ENCODE measurements around the gene GFAP. TPM values are rescaled to one million over a fixed set of nuclear protein-coding genes. Genes with fewer than 3 reads are reported as not detected.
A peak's percentile ranks its signal among the peaks of the same experiment; 100 is the strongest.

The GFAP gene
- total RNA-seq, 2 experiments from 2014 or later: not detected

GRCh38 chr17:44940317-44940716 is 25.0 kb upstream of the GFAP start:
- DNase-seq (no peak), ATAC-seq (ENCODE audit: poor library complexity) (no peak)
- CTCF ChIA-PET: no interaction called here
- intact Hi-C loops (cut with DNase I, micrococcal nuclease): no loop called here
- no peak overlapping the region for H3K4me3 Mint-ChIP-seq
- H3K27ac ChIP-seq (ENCODE audit: low read depth in 1 of 2, low read length in 2 of 2): no peak overlapping the region
- no peaks in the 10 kb centered on the region for H3K27me3 Mint-ChIP-seq
- POLR2A ChIA-PET: no interaction called here
- no peaks in the 10 kb centered on the region for H3K27me3 ChIP-seq (ENCODE audit: control insufficient read depth in 1 of 2, insufficient read depth in 2 of 2, low read length in 2 of 2)
- no peaks in the 10 kb centered on the region for H3K36me3 ChIP-seq (ENCODE audit: insufficient read depth, low read length)
- H3K36me3 Mint-ChIP-seq (ENCODE audit: low read depth): no peaks in the 10 kb centered on the region
- no peak overlapping the region for H3K27ac Mint-ChIP-seq
- peaks cover 2% of the 10 kb centered on the region for H3K9me3 Mint-ChIP-seq
- TF ChIP-seq CTCF (IDR thresholded peaks at IDR 0.05): no peak
- H3K4me3 ChIP-seq (ENCODE audit: low read length): no peak overlapping the region
- peaks cover 3% of the 10 kb centered on the region for H3K4me1 ChIP-seq (ENCODE audit: insufficient read depth, low read length)
- H3K9me3 ChIP-seq (ENCODE audit: control insufficient read depth in 1 of 2, insufficient read depth in 1 of 2, low read length in 2 of 2): no peaks in the 10 kb centered on the region
- no peaks in the 10 kb centered on the region for H3K4me1 Mint-ChIP-seq (ENCODE audit: low read depth)

- ChIA-PET POLR2A (no interaction called here), CTCF (interaction anchor here (0.5 kb wide), 1 partner anchor 18 kb away, joined by 3 read pairs; no protein-coding TSS in a partner anchor)
- H3K36me3 ChIP-seq (ENCODE audit: insufficient read depth, low read length): no peaks in the 10 kb centered on the region
- H3K4me1 ChIP-seq (ENCODE audit: insufficient read depth, low read length): no peaks in the 10 kb centered on the region
- Mint-ChIP-seq H3K4me1 (ENCODE audit: low read depth) (no peaks in the 10 kb centered on the region), H3K9me3 (peaks cover 2% of the 10 kb centered on the region), H3K36me3 (ENCODE audit: low read depth) (no peaks in the 10 kb centered on the region), H3K27me3 (no peaks in the 10 kb centered on the region), H3K4me3 (no peak overlapping the region), H3K27ac (no peak overlapping the region)
- TF ChIP-seq CTCF (IDR thresholded peaks at IDR 0.05): no peak
- DNase-seq (peak in 1 of 14 experiments; percentile 8), ATAC-seq (ENCODE audit: poor library complexity) (no peak)
- no peak overlapping the region for H3K27ac ChIP-seq (ENCODE audit: low read depth in 1 of 2, low read length in 2 of 2)
- H3K27me3 ChIP-seq (ENCODE audit: control insufficient read depth in 1 of 2, insufficient read depth in 2 of 2, low read length in 2 of 2): no peaks in the 10 kb centered on the region
- no peak overlapping the region for H3K4me3 ChIP-seq (ENCODE audit: low read length)
- H3K9me3 ChIP-seq (ENCODE audit: control insufficient read depth in 1 of 2, insufficient read depth in 1 of 2, low read length in 2 of 2): no peaks in the 10 kb centered on the region
- intact Hi-C loops (cut with DNase I, micrococcal nuclease): no loop called here
Observed at GRCh38 chr17:44935116-44935515, 19.8 kb upstream of the GFAP start.

GRCh38 chr17:44934745-44935105 is 19.4 kb upstream of the GFAP start:
- ATAC-seq (ENCODE audit: poor library complexity): no peak
- ChIA-PET POLR2A (no interaction called here), CTCF (no interaction called here)
- Mint-ChIP-seq H3K36me3 (ENCODE audit: low read depth) (no peaks in the 10 kb centered on the region), H3K4me3 (no peak overlapping the region), H3K9me3 (peaks cover 2% of the 10 kb centered on the region), H3K27me3 (no peaks in the 10 kb centered on the region), H3K27ac (no peak overlapping the region), H3K4me1 (ENCODE audit: low read depth) (no peaks in the 10 kb centered on the region)
- Histone ChIP-seq H3K9me3 (ENCODE audit: control insufficient read depth in 1 of 2, insufficient read depth in 1 of 2, low read length in 2 of 2) (no peaks in the 10 kb centered on the region), H3K27me3 (ENCODE audit: control insufficient read depth in 1 of 2, insufficient read depth in 2 of 2, low read length in 2 of 2) (no peaks in the 10 kb centered on the region), H3K4me1 (ENCODE audit: insufficient read depth, low read length) (no peaks in the 10 kb centered on the region), H3K27ac (ENCODE audit: low read depth in 1 of 2, low read length in 2 of 2) (no peak overlapping the region), H3K36me3 (ENCODE audit: insufficient read depth, low read length) (no peaks in the 10 kb centered on the region), H3K4me3 (ENCODE audit: low read length) (no peak overlapping the region)
- peak in 1 of 14 experiments; percentile 3 for DNase-seq
- TF ChIP-seq CTCF (IDR thresholded peaks at IDR 0.05): no peak
- intact Hi-C loops (cut with DNase I, micrococcal nuclease): no loop called here

Data from CD4-positive, alpha-beta T cell (primary cell).